ENCODE results near the gene TMEM135.

Gene TMEM135

DNA sequence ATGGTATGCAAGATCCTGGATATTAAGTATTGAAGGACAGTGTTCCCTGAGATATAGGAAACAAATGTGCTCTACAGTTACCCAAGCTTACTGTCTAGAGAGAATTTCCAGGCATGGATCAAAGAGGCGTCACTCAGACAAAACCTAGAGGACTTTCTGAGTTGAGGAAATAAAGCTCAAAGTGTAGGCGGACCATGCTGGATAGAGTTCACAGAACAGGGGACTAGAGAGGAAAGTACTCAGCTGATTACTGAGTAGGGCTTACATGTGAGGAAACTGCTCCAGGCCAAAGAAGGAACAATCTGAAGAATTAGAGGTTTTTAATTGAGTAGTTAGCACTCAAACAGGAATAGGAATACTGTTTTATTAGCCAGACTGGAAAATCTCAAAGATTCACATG, 193.3 kb downstream of the TMEM135 start:
- H3K36me3 ChIP-seq (ENCODE audit: low read length): 0 out of 2 replicates have a peak, but pooled peaks cover 5% of the 10 kb centered on the region
- H4K20me1 ChIP-seq (ENCODE audit: low read depth, low read length): no peaks in the 10 kb centered on the region
- no peak overlapping the region for H3K4me2 ChIP-seq (ENCODE audit: low read depth, low read length, poor library complexity, severe bottlenecking)
- no peak overlapping the region for H2AFZ ChIP-seq (ENCODE audit: low read depth, low read length, severe bottlenecking)
- no peaks in the 10 kb centered on the region for H3K79me2 ChIP-seq (ENCODE audit: insufficient read depth, low read length)
- peaks cover 8% of the 10 kb centered on the region; the same call in 1 of the 2 replicates for H3K9me3 ChIP-seq (ENCODE audit: insufficient read depth, low read length)
- H3K27me3 ChIP-seq (ENCODE audit: low read length): no peaks in the 10 kb centered on the region
- TF ChIP-seq, protein P1, sequence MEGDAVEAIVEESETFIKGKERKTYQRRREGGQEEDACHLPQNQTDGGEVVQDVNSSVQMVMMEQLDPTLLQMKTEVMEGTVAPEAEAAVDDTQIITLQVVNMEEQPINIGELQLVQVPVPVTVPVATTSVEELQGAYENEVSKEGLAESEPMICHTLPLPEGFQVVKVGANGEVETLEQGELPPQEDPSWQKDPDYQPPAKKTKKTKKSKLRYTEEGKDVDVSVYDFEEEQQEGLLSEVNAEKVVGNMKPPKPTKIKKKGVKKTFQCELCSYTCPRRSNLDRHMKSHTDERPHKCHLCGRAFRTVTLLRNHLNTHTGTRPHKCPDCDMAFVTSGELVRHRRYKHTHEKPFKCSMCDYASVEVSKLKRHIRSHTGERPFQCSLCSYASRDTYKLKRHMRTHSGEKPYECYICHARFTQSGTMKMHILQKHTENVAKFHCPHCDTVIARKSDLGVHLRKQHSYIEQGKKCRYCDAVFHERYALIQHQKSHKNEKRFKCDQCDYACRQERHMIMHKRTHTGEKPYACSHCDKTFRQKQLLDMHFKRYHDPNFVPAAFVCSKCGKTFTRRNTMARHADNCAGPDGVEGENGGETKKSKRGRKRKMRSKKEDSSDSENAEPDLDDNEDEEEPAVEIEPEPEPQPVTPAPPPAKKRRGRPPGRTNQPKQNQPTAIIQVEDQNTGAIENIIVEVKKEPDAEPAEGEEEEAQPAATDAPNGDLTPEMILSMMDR (IDR thresholded peaks at IDR 0.05; ENCODE audit: insufficient read depth, low read length, poor library complexity, severe bottlenecking): no peak
- TF ChIP-seq EZH2phosphoT487 (conservative IDR thresholded peaks at IDR 0.05; ENCODE audit: low read length): no peak
- no peaks in the 10 kb centered on the region for H3F3A ChIP-seq (ENCODE audit: insufficient read depth)
- H3K4me3 ChIP-seq (ENCODE audit: insufficient read depth, low read length, poor library complexity, severe bottlenecking): no peak overlapping the region
- no peak overlapping the region for H3K27ac ChIP-seq (ENCODE audit: low read depth, low read length)
- H3K9me2 ChIP-seq (replicated peaks; ENCODE audit: insufficient read depth, low read length): no peaks in the 10 kb centered on the region
- no peak overlapping the region for H3K9ac ChIP-seq (ENCODE audit: low read length)

DNA sequence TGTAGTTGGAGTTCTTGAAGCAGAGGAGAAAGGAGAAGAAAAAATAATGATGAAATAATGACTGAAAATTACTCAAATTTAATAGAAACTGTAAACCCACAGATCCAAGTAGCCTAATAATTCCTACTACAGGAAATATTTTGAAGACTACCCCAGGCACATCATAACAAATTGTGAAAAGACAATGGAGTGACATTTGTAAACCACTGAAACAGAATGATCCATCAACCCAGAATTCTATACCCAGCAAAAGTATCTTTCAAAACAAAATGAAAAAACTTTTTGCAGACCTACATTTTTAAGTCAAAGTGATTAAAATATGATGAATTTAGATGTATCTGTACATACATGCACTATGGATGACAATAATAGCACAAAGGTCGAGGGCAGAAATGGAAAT, 194.6 kb downstream of the TMEM135 start:
- Histone ChIP-seq H3K4me3 (ENCODE audit: insufficient read depth, low read length, poor library complexity, severe bottlenecking) (no peak overlapping the region), H3K36me3 (ENCODE audit: low read length) (0 out of 2 replicates have a peak, but pooled peaks cover 5% of the 10 kb centered on the region), H3K9me3 (ENCODE audit: insufficient read depth, low read length) (peaks cover 8% of the 10 kb centered on the region; the same call in 1 of the 2 replicates), H3K9me2 (replicated peaks; ENCODE audit: insufficient read depth, low read length) (no peaks in the 10 kb centered on the region), H2AFZ (ENCODE audit: low read depth, low read length, severe bottlenecking) (no peak overlapping the region), H3K79me2 (ENCODE audit: insufficient read depth, low read length) (no peaks in the 10 kb centered on the region), H3K27ac (ENCODE audit: low read depth, low read length) (no peak overlapping the region), H3K9ac (ENCODE audit: low read length) (no peak overlapping the region), H3K4me2 (ENCODE audit: low read depth, low read length, poor library complexity, severe bottlenecking) (no peak overlapping the region), H3K27me3 (ENCODE audit: low read length) (no peaks in the 10 kb centered on the region), H4K20me1 (ENCODE audit: low read depth, low read length) (no peaks in the 10 kb centered on the region), H3F3A (ENCODE audit: insufficient read depth) (no peaks in the 10 kb centered on the region)
- no peak for TF ChIP-seq EZH2phosphoT487 (conservative IDR thresholded peaks at IDR 0.05; ENCODE audit: low read length)
- TF ChIP-seq, protein P1 (IDR thresholded peaks at IDR 0.05; ENCODE audit: insufficient read depth, low read length, poor library complexity, severe bottlenecking): no peak

DNA sequence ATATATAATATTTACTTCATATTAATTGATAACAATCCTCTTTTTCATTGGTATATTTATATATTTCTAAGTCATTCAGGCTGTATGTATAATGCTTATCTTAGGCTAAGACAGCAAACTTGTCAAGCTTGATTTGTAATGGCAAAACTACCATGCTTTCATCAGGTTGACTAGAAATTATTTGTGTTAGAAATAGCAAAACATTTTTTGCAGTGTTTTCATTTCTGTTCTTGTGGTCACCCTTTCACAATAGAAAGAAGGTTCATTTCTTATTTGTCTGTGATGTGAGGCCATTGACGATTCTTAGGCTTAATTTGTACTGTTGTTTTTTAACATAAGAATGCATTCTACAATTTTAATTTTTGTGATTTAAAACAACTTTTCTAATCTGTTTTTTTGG, 197.6 kb downstream of the TMEM135 start:
- H3K9me2 ChIP-seq (replicated peaks; ENCODE audit: insufficient read depth, low read length): no peaks in the 10 kb centered on the region
- H3K27ac ChIP-seq (ENCODE audit: low read depth, low read length): no peak overlapping the region
- no peak overlapping the region for H3K9ac ChIP-seq (ENCODE audit: low read length)
- H2AFZ ChIP-seq (ENCODE audit: low read depth, low read length, severe bottlenecking): no peak overlapping the region
- no peak overlapping the region for H3K4me3 ChIP-seq (ENCODE audit: insufficient read depth, low read length, poor library complexity, severe bottlenecking)
- no peaks in the 10 kb centered on the region for H4K20me1 ChIP-seq (ENCODE audit: low read depth, low read length)
- H3K36me3 ChIP-seq (ENCODE audit: low read length): 0 out of 2 replicates have a peak, but pooled peaks cover 5% of the 10 kb centered on the region
- no peak for TF ChIP-seq EZH2phosphoT487 (conservative IDR thresholded peaks at IDR 0.05; ENCODE audit: low read length)
- H3K27me3 ChIP-seq (ENCODE audit: low read length): no peaks in the 10 kb centered on the region
- H3K79me2 ChIP-seq (ENCODE audit: insufficient read depth, low read length): no peaks in the 10 kb centered on the region
- H3F3A ChIP-seq (ENCODE audit: insufficient read depth): no peaks in the 10 kb centered on the region
- H3K4me2 ChIP-seq (ENCODE audit: low read depth, low read length, poor library complexity, severe bottlenecking): no peak overlapping the region
- H3K9me3 ChIP-seq (ENCODE audit: insufficient read depth, low read length): peaks cover 8% of the 10 kb centered on the region; the same call in 1 of the 2 replicates

DNA sequence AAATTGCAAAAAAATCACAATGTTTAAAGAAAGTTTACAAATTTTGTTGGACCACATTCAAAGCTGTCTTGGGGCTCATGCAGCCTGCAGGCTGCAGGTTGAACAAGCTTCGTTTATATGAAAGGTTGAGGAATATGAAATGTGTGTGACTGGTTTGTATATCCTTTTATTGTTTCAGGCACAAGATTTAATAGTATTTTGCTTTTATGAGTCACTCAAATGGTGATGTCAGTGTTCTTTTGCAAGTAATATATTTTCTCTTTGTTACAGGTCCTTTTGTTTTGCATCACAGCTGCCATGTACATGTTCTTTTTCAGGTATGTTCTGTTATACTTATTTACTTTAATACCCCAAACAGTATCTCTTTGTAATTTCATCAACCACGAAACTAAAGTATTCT, 198.6 kb downstream of the TMEM135 start:
- no peaks in the 10 kb centered on the region for H3K27me3 ChIP-seq (ENCODE audit: low read length)
- no peaks in the 10 kb centered on the region for H3K9me2 ChIP-seq (replicated peaks; ENCODE audit: insufficient read depth, low read length)
- H2AFZ ChIP-seq (ENCODE audit: low read depth, low read length, severe bottlenecking): no peak overlapping the region
- no peaks in the 10 kb centered on the region for H3K79me2 ChIP-seq (ENCODE audit: insufficient read depth, low read length)
- H3K4me3 ChIP-seq (ENCODE audit: insufficient read depth, low read length, poor library complexity, severe bottlenecking): no peak overlapping the region
- H3K9me3 ChIP-seq (ENCODE audit: insufficient read depth, low read length): peaks cover 8% of the 10 kb centered on the region; the same call in 1 of the 2 replicates
- H3F3A ChIP-seq (ENCODE audit: insufficient read depth): no peaks in the 10 kb centered on the region
- H4K20me1 ChIP-seq (ENCODE audit: low read depth, low read length): no peaks in the 10 kb centered on the region
- TF ChIP-seq EZH2phosphoT487 (conservative IDR thresholded peaks at IDR 0.05; ENCODE audit: low read length): no peak
- TF ChIP-seq, protein P1 (IDR thresholded peaks at IDR 0.05; ENCODE audit: insufficient read depth, low read length, poor library complexity, severe bottlenecking): no peak
- no peak overlapping the region for H3K9ac ChIP-seq (ENCODE audit: low read length)
- 0 out of 2 replicates have a peak, but pooled peaks cover under 1% of the 10 kb centered on the region for H3K36me3 ChIP-seq (ENCODE audit: low read length)
- H3K27ac ChIP-seq (ENCODE audit: low read depth, low read length): no peak overlapping the region
- H3K4me2 ChIP-seq (ENCODE audit: low read depth, low read length, poor library complexity, severe bottlenecking): no peak overlapping the region
